Liver (tissue), 9 donors: ENCODE data around the gene ZC3H11A. TPM values are rescaled to one million over a fixed set of nuclear protein-coding genes. Genes with fewer than 3 reads are reported as not detected.

Source experiments
- DNase-seq: peaks from one replicate; pipeline ENCODE4 v3.0.0-alpha.2; 2017; ENCODE audit warnings: low spot score
- H3K27ac ChIP-seq, 2 donors: one replicate each; pipeline ENCODE4 v1.7.0; 2013; ENCODE audit warnings: inconsistent platforms in 2 of 2, low read length in 2 of 2, control low read depth in 1 of 2, low read depth in 1 of 2, mild to moderate bottlenecking in 1 of 2
- H3K27me3 ChIP-seq, 4 donors: one replicate each; pipeline versions ENCODE4 v1.6.1 to v1.7.0; 2013; ENCODE audit warnings: low read length in 3 of 4, inconsistent platforms in 1 of 4, mild to moderate bottlenecking in 1 of 4, moderate library complexity in 1 of 4; ENCODE audit not compliant: control insufficient read depth in 4 of 4, insufficient read depth in 4 of 4
- H3K36me3 ChIP-seq, 4 donors: one replicate each; pipeline versions ENCODE4 v1.6.1 to v1.7.0; 2013; ENCODE audit warnings: low read length in 3 of 4, mild to moderate bottlenecking in 3 of 4, low read depth in 1 of 4, moderate library complexity in 1 of 4; ENCODE audit not compliant: control insufficient read depth in 4 of 4, insufficient read depth in 3 of 4
- H3K4me1 ChIP-seq, 4 donors: one replicate each; pipeline versions ENCODE4 v1.6.1 to v1.7.0; 2013; ENCODE audit warnings: low read length in 3 of 4, mild to moderate bottlenecking in 3 of 4, moderate library complexity in 1 of 4; ENCODE audit not compliant: control insufficient read depth in 4 of 4, insufficient read depth in 4 of 4
- H3K4me3 ChIP-seq, 3 donors: one replicate each; pipeline versions ENCODE4 v1.6.1 to v1.7.0; 2013; ENCODE audit warnings: low read length in 3 of 3, control low read depth in 1 of 3, low read depth in 1 of 3, mild to moderate bottlenecking in 1 of 3
- H3K9ac ChIP-seq, 2 donors: one replicate each; pipeline ENCODE4 v1.7.0; 2013; ENCODE audit warnings: low read length in 2 of 2, mild to moderate bottlenecking in 2 of 2, moderate library complexity in 2 of 2, control low read depth in 1 of 2, low read depth in 1 of 2
- H3K9me3 ChIP-seq, 4 donors: one replicate each; pipeline versions ENCODE4 v1.6.1 to v1.7.0; 2013; ENCODE audit warnings: low read length in 3 of 4; ENCODE audit not compliant: control insufficient read depth in 4 of 4
- EGR1 ChIP-seq, 2 donors: IDR thresholded peaks; 2 replicates each; pipeline ENCODE4 v1.6.1; 2016 to 2018; ENCODE audit warnings: antibody characterized with exemption in 2 of 2, low read depth in 2 of 2
- FOXA1 ChIP-seq: IDR thresholded peaks from 2 replicates; pipeline ENCODE4 v1.6.1; 2016; ENCODE audit warnings: antibody characterized with exemption
- FOXA2 ChIP-seq: IDR thresholded peaks from 2 replicates; pipeline ENCODE4 v1.6.1; 2016; ENCODE audit warnings: antibody characterized with exemption
- GABPA ChIP-seq, 2 donors: IDR thresholded peaks in 1 of 2; conservative IDR thresholded peaks in 1 of 2; 2 replicates each; pipeline ENCODE4 v1.6.1; 2016; ENCODE audit warnings: antibody characterized with exemption in 2 of 2, mild to moderate bottlenecking in 1 of 2, moderate library complexity in 1 of 2
- HNF4A ChIP-seq, 2 donors: conservative IDR thresholded peaks; 2 replicates each; pipeline ENCODE4 v1.6.1; 2016; ENCODE audit warnings: antibody characterized with exemption in 2 of 2, mild to moderate bottlenecking in 2 of 2
- HNF4G ChIP-seq: IDR thresholded peaks from 2 replicates; pipeline ENCODE4 v1.6.1; 2016; ENCODE audit warnings: antibody characterized with exemption
- JUND ChIP-seq, 2 donors: IDR thresholded peaks; 2 replicates each; pipeline ENCODE4 v1.6.1; 2016; ENCODE audit warnings: antibody characterized with exemption in 2 of 2
- NR2F2 ChIP-seq: IDR thresholded peaks from 2 replicates; pipeline ENCODE4 v1.6.1; 2016; ENCODE audit warnings: antibody characterized with exemption
- RAD21 ChIP-seq, 2 donors: IDR thresholded peaks; 2 replicates each; pipeline ENCODE4 v1.6.1; 2016; ENCODE audit warnings: antibody characterized with exemption in 2 of 2, mild to moderate bottlenecking in 2 of 2
- RXRA ChIP-seq, 2 donors: IDR thresholded peaks; 2 replicates each; pipeline ENCODE4 v1.6.1; 2017 to 2018; ENCODE audit warnings: antibody characterized with exemption in 2 of 2, mild to moderate bottlenecking in 1 of 2
- SP1 ChIP-seq: IDR thresholded peaks from 2 replicates; pipeline ENCODE4 v1.6.1; 2018; ENCODE audit warnings: antibody characterized with exemption, mild to moderate bottlenecking
- TAF1 ChIP-seq: conservative IDR thresholded peaks from 2 replicates; pipeline ENCODE4 v1.6.1; 2016; ENCODE audit warnings: antibody characterized with exemption, mild to moderate bottlenecking
- YY1 ChIP-seq: IDR thresholded peaks from 2 replicates; pipeline ENCODE4 v1.6.1; 2016; ENCODE audit warnings: antibody characterized with exemption, mild to moderate bottlenecking
- WGBS: extraction: QIAGEN DNeasy Blood & Tissue Kit; methylation state at CpG from one replicate; pipeline ENCODE4 v1.1.7; 2013; 5-methylcytosine and 5-hydroxymethylcytosine counted together
- polyA plus RNA-seq, 2 donors: library from polyadenylated mRNA; stranded (reverse) in 1 of 2; unstranded in 1 of 2; fragments of 200-250 nt in 1 of 2; fragments of >200 nt in 1 of 2; fragmentation: Nextera tagmentation in 1 of 2; extraction: Ambion mirVana in 1 of 2; gene quantifications; one replicate each; pipeline versions ENCODE4 v1.2.1 to v1.2.3, GENCODE V29; 2013 to 2015
- total RNA-seq, 2 donors: library from RNA; depleted of rRNA; stranded (reverse); fragments of >200 nt; gene quantifications; one replicate each; pipeline ENCODE4 v1.2.3, GENCODE V29; 2014
- TF ChIP-seq, protein P1 (sequence below): IDR thresholded peaks from 2 replicates; pipeline ENCODE4 v1.6.1; 2016; ENCODE audit warnings: antibody characterized with exemption, mild to moderate bottlenecking
- TF ChIP-seq, protein P2 (sequence below): IDR thresholded peaks from 2 replicates; pipeline ENCODE4 v1.6.1; 2016; ENCODE audit warnings: antibody characterized with exemption
- TF ChIP-seq, protein P3 (sequence below): IDR thresholded peaks from 2 replicates; pipeline ENCODE4 v1.6.1; 2016; ENCODE audit warnings: antibody characterized with exemption
- TF ChIP-seq, protein P4 (sequence below): IDR thresholded peaks from 2 replicates; pipeline ENCODE4 v1.6.1; 2016; ENCODE audit warnings: antibody characterized with exemption
- donor health status: healthy.
- donor health status: healthy.
- donor health status: healthy.
- donor health status: healthy.
- donor health status: healthy.

The ZC3H11A gene
- total and polyA plus RNA-seq, 4 donors: 14.9 to 76.8 (median 30.2) TPM

DNA sequence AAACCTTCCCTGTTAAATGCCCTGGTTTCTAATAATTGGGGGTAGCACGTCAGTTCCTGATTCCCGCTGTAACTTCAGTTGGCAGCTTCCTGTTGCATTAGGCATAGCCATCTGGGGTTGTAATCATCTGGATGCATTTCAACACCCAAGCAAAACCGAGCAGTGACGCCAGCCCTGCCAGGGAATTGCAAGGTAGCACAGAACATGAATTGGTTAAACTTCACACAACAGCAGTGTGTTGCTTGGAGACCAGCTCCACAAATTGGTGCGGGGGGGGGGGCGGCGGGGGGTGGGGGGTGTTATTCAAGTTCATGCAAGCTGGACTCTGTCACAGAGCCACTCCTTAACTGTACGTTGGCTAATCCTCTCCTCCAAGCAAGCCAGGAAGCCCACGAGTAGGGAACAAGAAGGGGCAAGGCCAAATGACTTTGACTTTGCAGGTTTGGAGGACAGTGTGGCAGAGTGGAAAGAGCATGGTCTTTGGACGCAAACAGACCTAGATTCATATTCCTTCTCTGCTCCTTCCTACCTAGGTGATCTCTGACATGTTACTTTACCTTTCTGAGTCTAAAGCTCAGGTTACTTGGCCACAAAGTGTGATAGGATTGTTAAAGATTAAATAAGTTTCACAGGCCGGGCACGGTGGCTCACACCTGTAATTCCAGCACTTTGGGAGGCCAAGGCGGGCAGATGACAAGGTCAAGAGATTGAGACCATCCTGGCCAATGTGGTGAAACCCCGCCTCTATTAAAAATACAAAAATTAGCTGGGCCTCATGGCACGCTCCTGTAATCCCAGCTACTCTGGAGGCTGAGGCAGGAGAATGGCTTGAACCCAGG is 25.7 kb upstream of the ZC3H11A start:
- Histone ChIP-seq H3K9ac (peak overlapping the region in 1 of 2 donors; percentile 45), H3K4me3 (no peak overlapping the region), H3K27me3 (no peaks in the 10 kb centered on the region), H3K4me1 (peaks cover 0 to 3% (median 0%) of the 10 kb centered on the region in 4 donors), H3K9me3 (no peaks in the 10 kb centered on the region), H3K27ac (peak overlapping the region; percentile 55 to 61), H3K36me3 (no peaks in the 10 kb centered on the region)
- DNase-seq: peak; percentile 64
- 25% methylated on average over 15 of the region's 15 CpGs for WGBS
- TF ChIP-seq, protein P1, sequence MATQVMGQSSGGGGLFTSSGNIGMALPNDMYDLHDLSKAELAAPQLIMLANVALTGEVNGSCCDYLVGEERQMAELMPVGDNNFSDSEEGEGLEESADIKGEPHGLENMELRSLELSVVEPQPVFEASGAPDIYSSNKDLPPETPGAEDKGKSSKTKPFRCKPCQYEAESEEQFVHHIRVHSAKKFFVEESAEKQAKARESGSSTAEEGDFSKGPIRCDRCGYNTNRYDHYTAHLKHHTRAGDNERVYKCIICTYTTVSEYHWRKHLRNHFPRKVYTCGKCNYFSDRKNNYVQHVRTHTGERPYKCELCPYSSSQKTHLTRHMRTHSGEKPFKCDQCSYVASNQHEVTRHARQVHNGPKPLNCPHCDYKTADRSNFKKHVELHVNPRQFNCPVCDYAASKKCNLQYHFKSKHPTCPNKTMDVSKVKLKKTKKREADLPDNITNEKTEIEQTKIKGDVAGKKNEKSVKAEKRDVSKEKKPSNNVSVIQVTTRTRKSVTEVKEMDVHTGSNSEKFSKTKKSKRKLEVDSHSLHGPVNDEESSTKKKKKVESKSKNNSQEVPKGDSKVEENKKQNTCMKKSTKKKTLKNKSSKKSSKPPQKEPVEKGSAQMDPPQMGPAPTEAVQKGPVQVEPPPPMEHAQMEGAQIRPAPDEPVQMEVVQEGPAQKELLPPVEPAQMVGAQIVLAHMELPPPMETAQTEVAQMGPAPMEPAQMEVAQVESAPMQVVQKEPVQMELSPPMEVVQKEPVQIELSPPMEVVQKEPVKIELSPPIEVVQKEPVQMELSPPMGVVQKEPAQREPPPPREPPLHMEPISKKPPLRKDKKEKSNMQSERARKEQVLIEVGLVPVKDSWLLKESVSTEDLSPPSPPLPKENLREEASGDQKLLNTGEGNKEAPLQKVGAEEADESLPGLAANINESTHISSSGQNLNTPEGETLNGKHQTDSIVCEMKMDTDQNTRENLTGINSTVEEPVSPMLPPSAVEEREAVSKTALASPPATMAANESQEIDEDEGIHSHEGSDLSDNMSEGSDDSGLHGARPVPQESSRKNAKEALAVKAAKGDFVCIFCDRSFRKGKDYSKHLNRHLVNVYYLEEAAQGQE: peak; percentile 23
- TF ChIP-seq NR2F2 (no peak), TAF1 (no peak), HNF4A (conservative IDR thresholded peaks at IDR 0.05) (peak; percentile 63 to 67), YY1 (no peak), FOXA1 (no peak), GABPA (IDR thresholded peaks at IDR 0.05 in 1 of 2, conservative IDR thresholded peaks at IDR 0.05 in 1 of 2) (peak; percentile 64 to 82), EGR1 (IDR thresholded peaks at IDR 0.05; ENCODE audit: low read depth in 2 of 2) (no peak), RXRA (IDR thresholded peaks at IDR 0.05) (peak; percentile 57 to 74), JUND (IDR thresholded peaks at IDR 0.05) (peak in 1 of 2 donors; percentile 31), SP1 (peak; percentile 72), RAD21 (IDR thresholded peaks at IDR 0.05) (peak in 1 of 2 donors; percentile 47)
- TF ChIP-seq, protein P2, sequence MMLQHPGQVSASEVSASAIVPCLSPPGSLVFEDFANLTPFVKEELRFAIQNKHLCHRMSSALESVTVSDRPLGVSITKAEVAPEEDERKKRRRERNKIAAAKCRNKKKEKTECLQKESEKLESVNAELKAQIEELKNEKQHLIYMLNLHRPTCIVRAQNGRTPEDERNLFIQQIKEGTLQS: peak; percentile 46
- TF ChIP-seq, protein P3, sequence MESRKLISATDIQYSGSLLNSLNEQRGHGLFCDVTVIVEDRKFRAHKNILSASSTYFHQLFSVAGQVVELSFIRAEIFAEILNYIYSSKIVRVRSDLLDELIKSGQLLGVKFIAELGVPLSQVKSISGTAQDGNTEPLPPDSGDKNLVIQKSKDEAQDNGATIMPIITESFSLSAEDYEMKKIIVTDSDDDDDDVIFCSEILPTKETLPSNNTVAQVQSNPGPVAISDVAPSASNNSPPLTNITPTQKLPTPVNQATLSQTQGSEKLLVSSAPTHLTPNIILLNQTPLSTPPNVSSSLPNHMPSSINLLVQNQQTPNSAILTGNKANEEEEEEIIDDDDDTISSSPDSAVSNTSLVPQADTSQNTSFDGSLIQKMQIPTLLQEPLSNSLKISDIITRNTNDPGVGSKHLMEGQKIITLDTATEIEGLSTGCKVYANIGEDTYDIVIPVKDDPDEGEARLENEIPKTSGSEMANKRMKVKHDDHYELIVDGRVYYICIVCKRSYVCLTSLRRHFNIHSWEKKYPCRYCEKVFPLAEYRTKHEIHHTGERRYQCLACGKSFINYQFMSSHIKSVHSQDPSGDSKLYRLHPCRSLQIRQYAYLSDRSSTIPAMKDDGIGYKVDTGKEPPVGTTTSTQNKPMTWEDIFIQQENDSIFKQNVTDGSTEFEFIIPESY: no peak

DNA sequence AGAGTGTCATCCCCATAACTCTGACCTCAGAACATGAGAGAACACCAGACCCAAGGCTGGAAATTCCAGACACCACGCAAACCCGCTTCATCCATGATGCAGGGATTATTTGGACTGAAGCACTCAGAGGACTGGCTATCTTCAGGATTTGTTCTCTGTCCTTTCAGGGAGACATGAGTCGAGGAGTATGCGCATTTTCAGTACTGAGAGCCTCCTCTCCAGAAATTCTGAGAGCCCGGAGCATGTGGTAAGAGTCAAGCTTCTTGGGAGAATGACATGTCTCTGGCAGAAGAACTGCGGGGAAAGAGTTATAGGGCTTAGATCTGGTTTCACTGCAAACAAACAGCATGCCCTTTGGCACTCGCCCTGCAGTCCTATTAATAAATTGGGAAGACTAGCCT is 23.5 kb upstream of the ZC3H11A start:
- Histone ChIP-seq H3K27ac (no peak overlapping the region), H3K4me3 (no peak overlapping the region), H3K36me3 (no peaks in the 10 kb centered on the region), H3K9ac (no peak overlapping the region), H3K4me1 (peaks cover 0 to 3% (median 0%) of the 10 kb centered on the region in 4 donors), H3K9me3 (no peaks in the 10 kb centered on the region), H3K27me3 (no peaks in the 10 kb centered on the region)
- 75% methylated on average over 7 of the region's 7 CpGs for WGBS
- TF ChIP-seq, protein P4, sequence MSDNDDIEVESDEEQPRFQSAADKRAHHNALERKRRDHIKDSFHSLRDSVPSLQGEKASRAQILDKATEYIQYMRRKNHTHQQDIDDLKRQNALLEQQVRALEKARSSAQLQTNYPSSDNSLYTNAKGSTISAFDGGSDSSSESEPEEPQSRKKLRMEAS: no peak
- no peak for TF ChIP-seq HNF4G
- no peak for TF ChIP-seq RXRA (IDR thresholded peaks at IDR 0.05)
- no peak for TF ChIP-seq GABPA (IDR thresholded peaks at IDR 0.05 in 1 of 2, conservative IDR thresholded peaks at IDR 0.05 in 1 of 2)
- no peak for TF ChIP-seq SP1
- no peak for TF ChIP-seq FOXA1
- TF ChIP-seq EGR1 (IDR thresholded peaks at IDR 0.05; ENCODE audit: low read depth in 2 of 2): no peak
- no peak for TF ChIP-seq FOXA2
- TF ChIP-seq, protein P3: no peak
- no peak for TF ChIP-seq JUND (IDR thresholded peaks at IDR 0.05)
- no peak for DNase-seq
